ENCODE measurements around the gene LRP2. TPM values are rescaled to one million over a fixed set of nuclear protein-coding genes. Genes with fewer than 3 reads are reported as not detected.

LRP2 gene
- polyA plus RNA-seq, 2 of the 4 experiments (the other 2 are of a cell fraction): 0.04 TPM; not detected in 1

DNA sequence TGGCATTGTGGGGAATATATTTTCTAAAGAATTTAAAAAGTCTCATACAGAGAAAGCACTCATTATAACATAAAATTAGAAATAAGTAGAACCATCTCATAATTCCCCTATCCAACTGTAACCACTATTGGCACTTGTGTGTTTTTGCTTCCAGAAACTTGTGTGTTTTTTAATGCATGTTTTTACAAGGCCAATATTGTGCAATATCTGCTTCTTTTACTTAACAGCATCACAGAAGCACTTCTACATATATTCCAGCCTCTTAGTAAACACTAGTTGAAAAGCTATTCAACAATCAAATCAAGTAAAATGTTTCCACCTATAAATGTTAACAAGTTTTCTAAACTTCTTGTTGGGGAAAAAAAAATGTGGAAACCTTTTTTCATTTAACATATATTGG lies 132.7 kb downstream of the LRP2 start:
- Histone ChIP-seq H3K4me3 (no peak overlapping the region), H3K9me3 (no peaks in the 10 kb centered on the region), H3K27ac (no peak overlapping the region), H3K4me2 (no peak overlapping the region), H3K4me1 (no peaks in the 10 kb centered on the region)
- TF ChIP-seq MAFK (IDR thresholded peaks at IDR 0.05; ENCODE audit: partially characterized antibody): no peak
- TF ChIP-seq SREBF2 (IDR thresholded peaks at IDR 0.05): no peak
- no peak for TF ChIP-seq HDAC2 (IDR thresholded peaks at IDR 0.05)
- no peak for TF ChIP-seq FOSB (CRISPR knock-in tag; IDR thresholded peaks at IDR 0.05)
- TF ChIP-seq PHF8 (IDR thresholded peaks at IDR 0.05; ENCODE audit: borderline replicate concordance, low read depth): no peak
- 0 out of 4 replicates have a peak, but pooled peaks of 1 of the 2 experiments have one; percentile 5 for TF ChIP-seq CEBPB (IDR thresholded peaks at IDR 0.05)
- ChIA-PET POLR2A (no interaction called here), CTCF (no interaction called here)
- FAIRE-seq (no peak), ATAC-seq (no peak), DNase-seq (ENCODE audit: low read depth in 1 of 2, low spot score in 1 of 2) (no peak)

DNA sequence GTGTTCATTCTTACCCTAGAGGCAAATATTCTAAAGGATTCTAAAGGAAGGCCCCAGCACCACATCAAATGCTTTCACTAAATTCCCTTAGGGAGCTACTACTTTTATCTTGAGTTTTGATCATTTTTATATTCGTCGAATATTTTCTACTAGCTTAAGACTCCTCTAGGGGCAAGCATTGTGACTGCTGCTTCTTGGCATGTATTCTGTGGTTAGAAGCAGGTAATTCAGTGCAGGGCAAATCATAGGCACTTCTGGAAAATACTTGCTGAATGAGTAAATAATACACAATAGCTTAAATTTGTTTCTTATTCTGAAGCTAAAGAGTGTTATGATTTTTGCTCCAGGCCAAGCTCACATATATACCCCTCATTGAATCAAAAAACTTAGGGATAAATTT lies 136.4 kb downstream of the LRP2 start:
- no peak for FAIRE-seq
- no peak overlapping the region for H3K4me2 ChIP-seq

DNA sequence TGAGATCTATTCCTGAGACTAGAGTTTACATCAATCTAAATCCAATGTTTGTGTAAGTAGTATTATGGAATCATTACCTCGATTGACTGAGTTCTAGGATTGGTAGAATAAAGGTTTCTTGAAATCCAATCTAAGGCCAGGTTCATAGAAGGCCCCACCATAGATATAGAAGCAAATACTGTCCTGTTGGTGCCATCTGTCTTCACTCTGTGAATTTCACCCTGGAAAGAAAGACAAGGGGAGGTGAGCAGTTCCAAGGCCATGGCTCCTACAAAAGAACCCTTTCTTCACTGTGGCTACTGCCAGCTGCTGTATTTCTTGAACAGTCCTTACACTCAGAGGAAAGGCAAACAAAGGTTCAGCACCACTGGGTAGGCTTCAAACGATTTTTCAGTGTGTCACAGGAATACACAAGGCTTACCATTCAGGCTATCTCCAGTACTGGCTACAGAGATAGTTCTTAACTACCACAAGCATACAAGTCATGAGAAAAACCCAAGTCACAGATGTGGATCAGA lies 137.0 kb downstream of the LRP2 start:
- WGBS (ENCODE audit: missing lambda C conversion rate): 1% methylated on average over 2 of the region's 2 CpGs
- no peak overlapping the region for H3K4me2 ChIP-seq
- FAIRE-seq (no peak), DNase-seq (ENCODE audit: low read depth in 1 of 2, low spot score in 1 of 2) (no peak), ATAC-seq (no peak)
- ChIA-PET POLR2A (no interaction called here), CTCF (interaction anchor here (1.1 to 1.3 kb wide), 2 partner anchors 18 to 276 kb away, joined by 3 read pairs; no protein-coding TSS in a partner anchor)
- H3K27ac ChIP-seq: no peak overlapping the region
- H3K4me1 ChIP-seq: no peaks in the 10 kb centered on the region
- no peak for TF ChIP-seq EHF (CRISPR knock-in tag; IDR thresholded peaks at IDR 0.05)
- TF ChIP-seq, protein P1, sequence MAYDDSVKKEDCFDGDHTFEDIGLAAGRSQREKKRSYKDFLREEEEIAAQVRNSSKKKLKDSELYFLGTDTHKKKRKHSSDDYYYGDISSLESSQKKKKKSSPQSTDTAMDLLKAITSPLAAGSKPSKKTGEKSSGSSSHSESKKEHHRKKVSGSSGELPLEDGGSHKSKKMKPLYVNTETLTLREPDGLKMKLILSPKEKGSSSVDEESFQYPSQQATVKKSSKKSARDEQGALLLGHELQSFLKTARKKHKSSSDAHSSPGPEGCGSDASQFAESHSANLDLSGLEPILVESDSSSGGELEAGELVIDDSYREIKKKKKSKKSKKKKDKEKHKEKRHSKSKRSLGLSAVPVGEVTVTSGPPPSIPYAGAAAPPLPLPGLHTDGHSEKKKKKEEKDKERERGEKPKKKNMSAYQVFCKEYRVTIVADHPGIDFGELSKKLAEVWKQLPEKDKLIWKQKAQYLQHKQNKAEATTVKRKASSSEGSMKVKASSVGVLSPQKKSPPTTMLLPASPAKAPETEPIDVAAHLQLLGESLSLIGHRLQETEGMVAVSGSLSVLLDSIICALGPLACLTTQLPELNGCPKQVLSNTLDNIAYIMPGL (CRISPR knock-in tag; IDR thresholded peaks at IDR 0.05; ENCODE audit: borderline replicate concordance): no peak
- no peak for TF ChIP-seq EHMT2 (IDR thresholded peaks at IDR 0.05; ENCODE audit: low read depth)
- no peak for TF ChIP-seq FOSB (CRISPR knock-in tag; IDR thresholded peaks at IDR 0.05)
- TF ChIP-seq MYC (IDR thresholded peaks at IDR 0.05; ENCODE audit: borderline replicate concordance, low read length): no peak
- TF ChIP-seq RARB (CRISPR knock-in tag; IDR thresholded peaks at IDR 0.05): no peak
- TF ChIP-seq HOXB13 (CRISPR knock-in tag; IDR thresholded peaks at IDR 0.05; ENCODE audit: low read depth): no peak
- TF ChIP-seq ESRRA (IDR thresholded peaks at IDR 0.05; ENCODE audit: borderline replicate concordance, low read length): no peak
- H3K9me3 ChIP-seq: no peaks in the 10 kb centered on the region
- H3K4me3 ChIP-seq: no peak overlapping the region

More for the DNA sequence above, 136.4 kb downstream of the LRP2 start:
- Histone ChIP-seq H3K4me1 (no peaks in the 10 kb centered on the region), H3K9me3 (no peaks in the 10 kb centered on the region), H3K27ac (no peak overlapping the region), H3K4me3 (no peak overlapping the region)
- no peak for ATAC-seq
- no peak for DNase-seq (ENCODE audit: low read depth in 1 of 2, low spot score in 1 of 2)
- CTCF ChIA-PET: interaction anchor here (1.1 to 1.3 kb wide), 2 partner anchors 17 to 276 kb away, joined by 3 read pairs; no protein-coding TSS in a partner anchor
- 34% methylated on average over 2 of the region's 2 CpGs for WGBS (ENCODE audit: missing lambda C conversion rate)
- no peak for TF ChIP-seq SMC3 (IDR thresholded peaks at IDR 0.05)
- TF ChIP-seq, protein P2, sequence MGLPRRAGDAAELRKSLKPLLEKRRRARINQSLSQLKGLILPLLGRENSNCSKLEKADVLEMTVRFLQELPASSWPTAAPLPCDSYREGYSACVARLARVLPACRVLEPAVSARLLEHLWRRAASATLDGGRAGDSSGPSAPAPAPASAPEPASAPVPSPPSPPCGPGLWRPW (IDR thresholded peaks at IDR 0.05): no peak
- TF ChIP-seq POLR2AphosphoS2 (conservative IDR thresholded peaks at IDR 0.05; ENCODE audit: low read length): no peak
- TF ChIP-seq NR3C1 (IDR thresholded peaks at IDR 0.05): no peak
- no peak for TF ChIP-seq MAZ (IDR thresholded peaks at IDR 0.05; ENCODE audit: borderline replicate concordance, low read depth, low read length)
- TF ChIP-seq, protein P1 (CRISPR knock-in tag; IDR thresholded peaks at IDR 0.05; ENCODE audit: borderline replicate concordance): no peak
- no peak for TF ChIP-seq NPAS2 (CRISPR knock-in tag; IDR thresholded peaks at IDR 0.05; ENCODE audit: borderline replicate concordance)
- TF ChIP-seq, protein P3, sequence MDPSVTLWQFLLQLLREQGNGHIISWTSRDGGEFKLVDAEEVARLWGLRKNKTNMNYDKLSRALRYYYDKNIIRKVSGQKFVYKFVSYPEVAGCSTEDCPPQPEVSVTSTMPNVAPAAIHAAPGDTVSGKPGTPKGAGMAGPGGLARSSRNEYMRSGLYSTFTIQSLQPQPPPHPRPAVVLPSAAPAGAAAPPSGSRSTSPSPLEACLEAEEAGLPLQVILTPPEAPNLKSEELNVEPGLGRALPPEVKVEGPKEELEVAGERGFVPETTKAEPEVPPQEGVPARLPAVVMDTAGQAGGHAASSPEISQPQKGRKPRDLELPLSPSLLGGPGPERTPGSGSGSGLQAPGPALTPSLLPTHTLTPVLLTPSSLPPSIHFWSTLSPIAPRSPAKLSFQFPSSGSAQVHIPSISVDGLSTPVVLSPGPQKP (IDR thresholded peaks at IDR 0.05; ENCODE audit: low read depth, low read length): no peak
- no peak for TF ChIP-seq CHD2 (IDR thresholded peaks at IDR 0.05; ENCODE audit: low read length, partially characterized antibody)
- no peak for TF ChIP-seq CEBPB (IDR thresholded peaks at IDR 0.05)
- no peak for TF ChIP-seq KDM1A (IDR thresholded peaks at IDR 0.05; ENCODE audit: low read depth)
- TF ChIP-seq SREBF2 (IDR thresholded peaks at IDR 0.05): no peak
- no peak for TF ChIP-seq NFE2L2 (conservative IDR thresholded peaks at IDR 0.05; ENCODE audit: low read length)
- TF ChIP-seq BHLHE40 (IDR thresholded peaks at IDR 0.05; ENCODE audit: low read depth, low read length): no peak
- no peak for TF ChIP-seq EHF (CRISPR knock-in tag; IDR thresholded peaks at IDR 0.05)
- TF ChIP-seq POLR2A (IDR thresholded peaks at IDR 0.05; ENCODE audit: low read length): no peak
- TF ChIP-seq HEYL (CRISPR knock-in tag; IDR thresholded peaks at IDR 0.05): no peak
- POLR2A ChIA-PET: no interaction called here
